ENCODE results near the gene SCLT1. TPM values are rescaled to one million over a fixed set of nuclear protein-coding genes. Genes with fewer than 3 reads are reported as not detected.

Gene SCLT1
- total and polyA plus RNA-seq, 2 of the 4 experiments (the other 2 are of a cell fraction): 4.9 to 7.7 TPM

- CTCF ChIA-PET: no interaction called here
- no peak overlapping the region for H2AK5ac ChIP-seq (ENCODE audit: low read depth, low read length)
- H3K27me3 ChIP-seq (ENCODE audit: control insufficient read depth, insufficient read depth, low read length): no peaks in the 10 kb centered on the region; the same call in 1 of the 2 replicates
Observed at GRCh38 chr4:129129143-129129542, 35.8 kb upstream of the SCLT1 start.

More at GRCh38 chr4:129129143-129129542, 35.8 kb upstream of the SCLT1 start:
- Histone ChIP-seq H3K79me1 (ENCODE audit: low read depth in 1 of 2, low read length in 2 of 2) (no peaks in the 10 kb centered on the region), H3K9ac (ENCODE audit: low read depth, low read length) (no peak overlapping the region), H4K5ac (ENCODE audit: low read depth, low read length) (no peak overlapping the region), H3K14ac (replicated peaks; ENCODE audit: low read depth, low read length) (no peak overlapping the region), H3K4me2 (ENCODE audit: low read depth, low read length) (no peak overlapping the region), H2BK120ac (ENCODE audit: low read depth, low read length) (no peak overlapping the region), H3K4me1 (ENCODE audit: control insufficient read depth, insufficient read depth, low read length) (no peaks in the 10 kb centered on the region), H3K56ac (ENCODE audit: extremely low read depth, insufficient read depth, low read length) (no peak overlapping the region), H2BK15ac (ENCODE audit: low read depth, low read length) (no peak overlapping the region), H3K9me1 (ENCODE audit: insufficient read depth, low read length) (no peaks in the 10 kb centered on the region), H2AFZ (replicated peaks; ENCODE audit: low read length, poor library complexity) (no peak overlapping the region), H2BK20ac (ENCODE audit: low read depth, low read length) (no peak overlapping the region), H3K4ac (ENCODE audit: low read depth, low read length) (no peak overlapping the region), H4K20me1 (ENCODE audit: insufficient read depth, low read length) (no peaks in the 10 kb centered on the region), H3K27ac (ENCODE audit: insufficient read depth, low read length) (no peak overlapping the region), H4K8ac (ENCODE audit: low read depth in 2 of 2, low read length in 2 of 2) (no peak overlapping the region), H3K23ac (ENCODE audit: low read depth, low read length) (no peak overlapping the region), H3K4me3 (ENCODE audit: insufficient read depth, low read depth, low read length) (no peak overlapping the region), H3K9me3 (ENCODE audit: control insufficient read depth, insufficient read depth, low read length) (no peaks in the 10 kb centered on the region), H3K18ac (ENCODE audit: low read depth, low read length) (no peak overlapping the region), H2BK5ac (ENCODE audit: low read depth, low read length, poor library complexity, severe bottlenecking) (no peak overlapping the region), H4K91ac (ENCODE audit: insufficient read depth, low read depth, low read length) (no peak overlapping the region), H2AK9ac (replicated peaks; ENCODE audit: low read depth, low read length, poor library complexity) (no peak overlapping the region), H3K36me3 (ENCODE audit: control insufficient read depth, insufficient read depth, low read length) (no peaks in the 10 kb centered on the region)
- no peak for ATAC-seq (ENCODE audit: low read depth)
- BruUV-seq (replicated peaks): no TSS peak
- no CpG with 5 or more reads among the region's 2 CpGs for WGBS, 2 experiments (ENCODE audit: extremely low coverage in 2 of 2, insufficient read length in 1 of 2)
- intact Hi-C loops (cut with micrococcal nuclease): no loop called here
- in situ Hi-C loops (cut with MboI; ENCODE audit: low sequenced_read_pairs): no loop called here
- TF ChIP-seq MAFK (IDR thresholded peaks at IDR 0.05; ENCODE audit: low read depth, low read length) (no peak), SMC3 (IDR thresholded peaks at IDR 0.05; ENCODE audit: low read depth, low read length) (no peak), ELK1 (IDR thresholded peaks at IDR 0.05; ENCODE audit: borderline replicate concordance, low read depth, low read length) (no peak), CEBPB (IDR thresholded peaks at IDR 0.05; ENCODE audit: low read depth, low read length) (no peak), MAZ (IDR thresholded peaks at IDR 0.05; ENCODE audit: borderline replicate concordance, low read depth, low read length) (no peak), BHLHE40 (IDR thresholded peaks at IDR 0.05; ENCODE audit: low read depth, low read length) (no peak), CHD1 (IDR thresholded peaks at IDR 0.05; ENCODE audit: low read depth, low read length) (no peak), RCOR1 (IDR thresholded peaks at IDR 0.05; ENCODE audit: insufficient replicate concordance, low read length) (no peak), USF2 (IDR thresholded peaks at IDR 0.05; ENCODE audit: low read depth, low read length) (no peak), MXI1 (IDR thresholded peaks at IDR 0.05; ENCODE audit: borderline replicate concordance, low read depth, low read length) (no peak), RAD21 (IDR thresholded peaks at IDR 0.05; ENCODE audit: low read length) (no peak), CTCF (conservative IDR thresholded peaks at IDR 0.05; ENCODE audit: low read depth, low read length) (no peak), RFX5 (IDR thresholded peaks at IDR 0.05; ENCODE audit: low read depth, low read length) (no peak), FOS (IDR thresholded peaks at IDR 0.05; ENCODE audit: low read depth, low read length) (no peak), NFE2L2 (IDR thresholded peaks at IDR 0.05; ENCODE audit: low read depth, low read length) (no peak), POLR2A (IDR thresholded peaks at IDR 0.05; ENCODE audit: low read depth, low read length) (no peak)
- POLR2A ChIA-PET (ENCODE audit: unreplicated experiment): no interaction called here
- dilution Hi-C loops (cut with HindIII; ENCODE audit: low sequenced_read_pairs, unreplicated experiment): no loop called here
- DNase-seq: no peak
